Measurements from ENCODE around the gene HORMAD2. TPM values are rescaled to one million over a fixed set of nuclear protein-coding genes. Genes with fewer than 3 reads are reported as not detected.
A peak's percentile ranks its signal among the peaks of the same experiment; 100 is the strongest.

The HORMAD2 gene
- total RNA-seq, 1 experiment from 2014 or later = not detected

GRCh38 chr22:30132290-30132996 is 52.2 kb downstream of the HORMAD2 start:
- in situ Hi-C loops (cut with HindIII; ENCODE audit: low pct_unique_long_range_greater_than_20kb, low sequenced_read_pairs) = no loop called here
- DNase-seq (ENCODE audit: low read depth) = no peak

GRCh38 chr22:30140414-30140813 is 60.1 kb downstream of the HORMAD2 start:
- no peak for DNase-seq (ENCODE audit: low read depth)
- in situ Hi-C loops (cut with HindIII; ENCODE audit: low pct_unique_long_range_greater_than_20kb, low sequenced_read_pairs) = no loop called here

GRCh38 chr22:30143265-30143664 is 63.0 kb downstream of the HORMAD2 start:
- in situ Hi-C loops (cut with HindIII; ENCODE audit: low pct_unique_long_range_greater_than_20kb, low sequenced_read_pairs) = no loop called here
- no peak for DNase-seq (ENCODE audit: low read depth)

GRCh38 chr22:30144391-30144790 is 64.1 kb downstream of the HORMAD2 start:
- DNase-seq (ENCODE audit: low read depth) = no peak
- in situ Hi-C loops (cut with HindIII; ENCODE audit: low pct_unique_long_range_greater_than_20kb, low sequenced_read_pairs) = no loop called here

- DNase-seq (ENCODE audit: low read depth) = no peak
- in situ Hi-C loops (cut with HindIII; ENCODE audit: low pct_unique_long_range_greater_than_20kb, low sequenced_read_pairs) = no loop called here
Observed at GRCh38 chr22:30150212-30150611, 69.9 kb downstream of the HORMAD2 start.

GRCh38 chr22:30158277-30158676 is 78.0 kb downstream of the HORMAD2 start:
- in situ Hi-C loops (cut with HindIII; ENCODE audit: low pct_unique_long_range_greater_than_20kb, low sequenced_read_pairs) = no loop called here
- DNase-seq (ENCODE audit: low read depth) = no peak

- no peak for DNase-seq (ENCODE audit: low read depth)
- in situ Hi-C loops (cut with HindIII; ENCODE audit: low pct_unique_long_range_greater_than_20kb, low sequenced_read_pairs) = no loop called here
Observed at GRCh38 chr22:30158744-30159500, 78.7 kb downstream of the HORMAD2 start.

GRCh38 chr22:30159561-30160353 is 79.5 kb downstream of the HORMAD2 start:
- DNase-seq (ENCODE audit: low read depth) = peak; percentile 51
- in situ Hi-C loops (cut with HindIII; ENCODE audit: low pct_unique_long_range_greater_than_20kb, low sequenced_read_pairs) = no loop called here

GRCh38 chr22:30161051-30161469 is 80.8 kb downstream of the HORMAD2 start:
- in situ Hi-C loops (cut with HindIII; ENCODE audit: low pct_unique_long_range_greater_than_20kb, low sequenced_read_pairs) = no loop called here
- DNase-seq (ENCODE audit: low read depth) = no peak

GRCh38 chr22:30167296-30167695 is 87.0 kb downstream of the HORMAD2 start:
- DNase-seq (ENCODE audit: low read depth) = no peak
- in situ Hi-C loops (cut with HindIII; ENCODE audit: low pct_unique_long_range_greater_than_20kb, low sequenced_read_pairs) = no loop called here

- DNase-seq (ENCODE audit: low read depth) = no peak
- in situ Hi-C loops (cut with HindIII; ENCODE audit: low pct_unique_long_range_greater_than_20kb, low sequenced_read_pairs) = no loop called here
Observed at GRCh38 chr22:30167734-30168133, 87.5 kb downstream of the HORMAD2 start.

- no peak for DNase-seq (ENCODE audit: low read depth)
- in situ Hi-C loops (cut with HindIII; ENCODE audit: low pct_unique_long_range_greater_than_20kb, low sequenced_read_pairs) = no loop called here
Observed at GRCh38 chr22:30169002-30169401, 88.7 kb downstream of the HORMAD2 start.

GRCh38 chr22:30170129-30170528 is 89.9 kb downstream of the HORMAD2 start:
- DNase-seq (ENCODE audit: low read depth) = no peak

GRCh38 chr22:30171008-30171407 is 90.7 kb downstream of the HORMAD2 start:
- no peak for DNase-seq (ENCODE audit: low read depth)
- in situ Hi-C loops (cut with HindIII; ENCODE audit: low pct_unique_long_range_greater_than_20kb, low sequenced_read_pairs) = no loop called here

More at GRCh38 chr22:30170129-30170528, 89.9 kb downstream of the HORMAD2 start:
- in situ Hi-C loops (cut with HindIII; ENCODE audit: low pct_unique_long_range_greater_than_20kb, low sequenced_read_pairs) = no loop called here

- in situ Hi-C loops (cut with HindIII; ENCODE audit: low pct_unique_long_range_greater_than_20kb, low sequenced_read_pairs) = no loop called here
- no peak for DNase-seq (ENCODE audit: low read depth)
Observed at GRCh38 chr22:30175690-30176288, 95.5 kb downstream of the HORMAD2 start.

GRCh38 chr22:30176431-30176830 is 96.2 kb downstream of the HORMAD2 start:
- DNase-seq (ENCODE audit: low read depth) = no peak
- in situ Hi-C loops (cut with HindIII; ENCODE audit: low pct_unique_long_range_greater_than_20kb, low sequenced_read_pairs) = no loop called here

- no peak for DNase-seq (ENCODE audit: low read depth)
- in situ Hi-C loops (cut with HindIII; ENCODE audit: low pct_unique_long_range_greater_than_20kb, low sequenced_read_pairs) = no loop called here
Observed at GRCh38 chr22:30178181-30179126, 98.2 kb downstream of the HORMAD2 start.

GRCh38 chr22:30180616-30181015 is 100.4 kb downstream of the HORMAD2 start:
- in situ Hi-C loops (cut with HindIII; ENCODE audit: low pct_unique_long_range_greater_than_20kb, low sequenced_read_pairs) = no loop called here
- DNase-seq (ENCODE audit: low read depth) = no peak
